DMS79 (cell line): ENCODE data around the gene MCC.

Experiments used
- DNase-seq: peaks from one replicate; lab custom pipeline; 2025; lab: John Stamatoyannopoulos, UW

Gene MCC

DNA sequence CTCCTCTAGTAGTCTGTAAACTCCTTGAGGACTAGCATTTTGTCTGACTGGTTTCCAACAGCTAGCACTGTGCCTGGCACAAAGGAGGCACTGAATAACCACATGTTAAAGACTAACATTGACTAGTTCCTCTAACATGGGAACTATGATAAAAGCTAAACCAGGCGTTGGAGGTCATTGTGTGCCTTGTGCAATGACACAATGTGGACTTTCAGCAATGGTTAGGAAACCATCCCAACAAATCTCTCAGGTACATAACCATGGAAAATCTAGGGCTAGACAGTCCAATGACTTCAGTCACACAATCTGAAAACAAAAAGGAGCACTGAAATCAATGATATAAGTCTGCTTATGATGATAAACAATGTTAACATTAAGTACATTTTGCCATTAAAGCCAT lies 311.0 kb downstream of the MCC start:
- DNase-seq: no peak

DNA sequence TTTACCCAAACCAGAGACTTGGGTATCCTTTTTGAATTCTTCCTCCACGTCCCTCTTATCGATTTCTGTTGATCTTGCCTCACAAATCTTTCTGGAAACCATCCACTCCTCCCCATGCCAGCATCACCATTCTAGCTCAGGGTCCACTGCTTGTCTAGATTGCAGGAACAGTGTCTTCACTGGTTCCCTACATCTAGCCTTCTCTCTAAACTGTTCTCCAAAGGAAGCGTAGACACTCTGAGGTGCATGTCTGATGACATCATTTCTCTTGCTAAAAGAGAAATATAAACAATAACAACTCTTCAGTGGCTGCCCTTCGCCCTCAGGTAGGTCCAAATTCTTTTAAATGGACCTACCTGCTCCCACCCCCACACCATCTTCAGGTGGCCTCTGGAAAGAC lies 311.5 kb downstream of the MCC start:
- DNase-seq: no peak

DNA sequence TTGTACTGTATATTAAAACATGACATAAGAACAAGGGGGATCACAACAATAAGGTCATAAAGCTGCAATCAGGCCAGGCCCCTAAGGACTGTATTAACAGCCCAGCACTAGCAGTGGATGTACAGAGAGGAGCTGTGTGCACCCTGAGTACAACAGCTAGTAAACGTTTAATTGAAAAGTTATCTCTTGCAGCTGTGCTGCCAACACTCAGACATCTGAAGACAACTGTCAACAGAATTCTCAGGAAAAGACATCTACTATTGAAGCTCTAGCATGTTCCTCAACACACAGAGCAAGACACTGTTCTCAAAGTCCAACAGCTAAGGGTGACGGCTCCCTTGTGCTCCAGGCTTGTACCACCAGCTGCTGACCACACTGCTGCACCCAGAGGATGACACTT lies 312.1 kb downstream of the MCC start:
- DNase-seq: no peak

DNA sequence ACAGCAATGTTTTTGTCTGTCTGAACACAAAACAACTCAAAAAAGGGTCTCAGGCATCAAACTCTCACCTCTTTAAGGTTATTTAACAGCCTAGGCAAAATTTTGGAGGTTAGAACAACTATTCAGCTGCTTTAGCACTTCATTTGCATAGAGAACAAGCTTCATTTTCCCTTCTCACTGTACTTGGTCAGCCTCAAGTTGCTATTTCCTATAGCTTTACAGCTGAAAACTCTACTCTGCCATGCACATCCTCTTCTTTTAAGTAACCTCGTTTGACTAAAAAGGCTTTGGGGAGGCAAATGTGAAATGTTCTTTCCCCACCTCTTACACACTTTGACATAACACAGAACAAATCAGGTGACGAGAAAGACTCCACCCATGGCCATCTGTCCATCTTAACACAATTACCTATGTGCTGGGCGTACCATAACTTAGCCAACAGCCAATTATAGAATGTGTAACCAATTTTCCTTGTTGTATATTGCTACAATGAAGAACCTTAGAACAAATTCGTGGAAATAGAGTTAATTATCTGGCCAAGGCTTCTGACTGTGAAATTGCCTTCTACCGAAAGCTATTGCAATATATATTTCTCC lies 315.9 kb downstream of the MCC start:
- no peak for DNase-seq

DNA sequence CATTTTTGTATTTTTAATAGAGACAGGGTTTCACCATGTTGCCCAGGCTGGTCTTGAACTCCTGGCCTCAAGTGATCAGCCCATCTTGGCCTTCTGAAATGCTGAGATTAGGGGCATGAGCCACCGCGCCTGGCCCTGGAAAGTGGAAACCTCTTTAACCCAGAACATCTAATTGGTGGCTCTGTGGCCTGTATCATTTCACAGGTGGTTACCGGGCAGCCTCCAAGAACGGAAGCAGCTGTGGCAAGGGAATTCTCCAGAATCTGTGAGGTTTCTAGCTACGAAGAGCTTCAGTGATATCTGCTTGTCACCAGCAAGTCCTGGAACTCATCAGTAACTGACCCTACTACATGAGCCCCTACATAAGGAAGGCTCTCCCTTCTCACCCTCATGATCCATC lies 316.7 kb downstream of the MCC start:
- no peak for DNase-seq

DNA sequence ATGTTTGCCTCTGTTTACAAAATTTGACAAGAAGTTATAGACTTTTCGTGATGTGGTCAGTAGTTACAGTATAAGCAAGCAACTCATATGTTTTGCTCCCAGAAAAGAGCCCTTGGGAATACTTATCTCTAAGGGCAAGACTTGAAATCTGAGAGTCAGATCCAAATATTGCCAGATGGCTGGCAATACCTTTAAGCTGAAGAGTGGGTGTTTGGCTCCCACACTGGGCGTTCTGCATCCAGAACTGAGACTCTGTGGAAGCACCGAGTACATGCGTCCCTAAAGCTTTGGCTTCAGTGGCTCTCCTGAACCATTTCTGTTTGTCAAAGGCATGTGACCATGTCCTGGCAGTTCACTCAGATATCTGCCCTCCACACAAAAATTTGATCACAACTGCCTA lies 317.5 kb downstream of the MCC start:
- DNase-seq: no peak

DNA sequence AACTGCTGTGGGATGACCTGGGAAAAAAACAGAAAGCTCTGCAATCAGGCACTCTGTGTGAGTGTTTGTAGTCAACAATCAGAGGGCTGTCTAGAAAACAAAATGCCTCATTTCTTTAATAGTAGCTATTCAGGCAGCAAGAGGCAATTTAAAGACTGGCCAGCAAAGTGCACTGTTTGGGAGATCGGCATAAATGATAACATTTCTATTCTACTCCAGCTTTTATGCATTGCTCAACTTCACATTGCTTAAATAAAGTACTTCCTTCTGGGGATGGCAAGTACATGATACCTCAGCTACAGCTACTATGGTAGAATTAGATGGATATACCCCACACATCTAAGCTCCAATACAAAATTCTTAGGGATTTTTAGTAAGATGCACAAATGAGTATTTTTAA lies 318.5 kb downstream of the MCC start:
- DNase-seq: no peak

DNA sequence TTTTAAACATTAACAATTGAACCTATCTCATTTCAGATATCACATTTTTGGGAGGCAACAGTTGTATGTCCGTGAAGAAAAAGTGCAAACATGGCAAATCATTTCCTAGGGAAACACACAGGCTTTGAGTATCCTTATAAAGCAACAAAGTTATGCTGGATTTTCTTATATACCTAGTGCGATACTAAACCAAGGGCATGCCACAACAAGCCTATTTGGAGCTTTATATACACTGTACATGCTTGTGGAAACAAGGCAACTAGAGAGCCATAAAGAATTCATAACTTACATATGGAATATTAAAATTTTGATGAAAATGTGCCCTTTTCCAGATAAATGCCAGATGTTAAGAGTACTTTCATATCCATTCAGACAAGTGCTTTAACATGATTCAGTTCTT lies 320.3 kb downstream of the MCC start:
- DNase-seq: no peak

DNA sequence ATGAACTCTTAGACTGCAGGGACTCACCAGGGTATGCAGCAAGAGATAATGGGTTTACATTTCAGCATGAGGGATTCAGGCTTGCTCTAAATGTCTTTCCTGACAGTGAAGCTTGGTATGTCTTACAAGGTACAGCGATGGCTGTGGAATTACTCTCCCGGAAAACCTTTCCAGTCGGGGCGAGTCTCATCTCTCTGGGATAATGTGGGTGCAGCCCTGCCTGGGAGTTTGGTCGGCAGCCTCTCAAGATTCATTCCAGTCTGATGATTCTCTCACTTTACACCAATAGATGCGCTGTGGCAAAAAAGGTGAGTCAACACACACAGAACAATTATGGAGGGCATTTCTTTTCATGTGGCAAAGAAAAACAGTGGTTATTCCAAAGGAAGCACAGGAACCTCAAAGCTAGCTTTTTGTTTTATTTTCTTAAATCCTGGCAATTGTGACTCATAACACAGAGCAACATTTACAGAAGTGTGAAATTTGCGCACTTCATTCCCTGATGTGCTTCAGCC lies 321.3 kb downstream of the MCC start:
- DNase-seq: no peak

DNA sequence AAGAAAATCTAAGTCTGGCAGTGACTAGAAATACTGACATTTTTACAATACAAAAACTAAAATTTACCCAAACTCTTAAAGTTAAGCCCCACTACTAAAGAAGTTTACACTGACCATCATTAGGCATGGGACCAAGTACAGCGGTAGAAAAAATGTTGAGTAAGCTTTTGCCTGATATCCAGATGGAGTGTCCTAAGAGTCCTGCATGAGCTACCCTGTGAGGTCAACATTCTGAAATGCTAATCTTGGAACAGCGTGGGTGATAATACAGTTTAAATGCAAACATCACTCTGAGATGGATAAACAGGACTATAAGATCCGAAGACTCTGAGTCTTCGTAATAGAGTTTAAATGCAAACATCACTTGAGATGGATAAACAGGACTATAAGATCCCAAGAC lies 322.0 kb downstream of the MCC start:
- DNase-seq: no peak

DNA sequence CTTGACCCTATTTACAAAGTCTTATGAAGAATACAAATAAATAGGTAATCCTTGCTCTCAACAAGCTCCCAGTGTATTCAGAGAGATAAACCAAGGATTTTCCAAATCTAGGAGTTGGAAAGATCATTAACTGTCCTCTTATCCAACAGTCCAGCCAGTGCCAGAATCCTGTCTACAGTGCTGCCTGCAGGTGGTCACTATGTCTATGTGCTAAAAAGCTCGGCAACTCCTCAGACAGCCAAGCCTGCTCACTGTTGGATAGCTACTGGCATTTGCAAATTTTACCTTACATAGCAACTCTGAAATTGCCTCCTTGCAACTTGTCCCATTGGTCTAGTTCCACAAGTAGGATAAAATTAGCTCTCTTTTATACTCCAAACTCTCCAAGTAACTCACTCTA lies 324.2 kb downstream of the MCC start:
- DNase-seq: no peak

DNA sequence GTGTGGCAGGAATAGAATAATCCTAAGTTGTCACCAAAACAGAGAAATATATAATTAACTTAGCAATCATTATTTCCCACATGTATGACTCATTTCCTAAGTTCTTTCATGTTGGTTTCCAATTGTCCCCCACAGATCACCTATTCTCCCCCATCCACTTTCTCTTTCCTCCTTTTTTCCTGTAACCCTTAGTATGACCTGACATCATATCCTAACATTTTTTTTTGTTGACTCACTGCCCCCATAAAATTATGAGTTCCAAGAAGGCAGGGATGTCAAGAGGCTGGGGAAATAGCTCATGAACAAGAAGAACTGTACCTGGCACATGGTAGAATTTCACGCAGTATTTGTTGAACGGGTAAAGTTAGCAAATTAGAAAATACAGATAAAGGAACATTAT lies 324.9 kb downstream of the MCC start:
- no peak for DNase-seq

DNA sequence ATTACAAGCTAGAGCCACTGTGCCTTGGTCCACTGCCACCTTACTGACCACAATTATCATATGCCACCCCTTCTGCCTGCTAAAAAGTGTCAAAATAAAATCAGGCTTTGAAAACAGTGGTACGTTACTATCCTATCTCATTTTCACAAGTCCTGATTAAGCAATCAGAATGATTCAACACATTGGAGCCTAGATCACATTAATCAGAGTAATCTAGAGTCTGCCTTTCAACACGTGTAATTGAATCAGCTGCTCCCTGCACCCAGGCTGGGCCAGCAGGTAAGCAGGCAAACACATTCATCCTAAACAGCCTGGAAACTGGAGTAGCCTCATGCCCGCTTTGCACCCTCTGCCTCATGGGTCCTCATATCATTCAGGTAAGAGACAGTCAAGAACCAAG lies 325.5 kb downstream of the MCC start:
- no peak for DNase-seq

DNA sequence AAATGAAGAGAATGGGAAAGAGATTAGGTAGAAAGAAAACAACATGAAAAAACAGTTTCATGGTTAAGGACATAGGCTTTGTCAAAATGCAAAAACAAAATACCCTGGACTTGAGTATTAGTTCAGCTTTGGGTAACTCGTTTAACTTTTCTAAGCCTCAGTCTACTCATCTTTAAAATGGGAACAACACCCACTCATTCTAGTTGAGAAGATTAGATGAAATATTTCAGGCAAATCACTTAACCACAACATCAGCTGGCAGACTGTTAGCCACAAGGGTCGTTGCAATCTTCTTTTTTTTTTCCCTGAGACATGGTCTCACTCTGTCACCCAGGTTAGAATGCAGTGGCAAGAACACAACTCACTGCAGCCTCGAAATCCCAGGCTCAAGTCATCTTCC lies 326.0 kb downstream of the MCC start:
- DNase-seq: no peak

DNA sequence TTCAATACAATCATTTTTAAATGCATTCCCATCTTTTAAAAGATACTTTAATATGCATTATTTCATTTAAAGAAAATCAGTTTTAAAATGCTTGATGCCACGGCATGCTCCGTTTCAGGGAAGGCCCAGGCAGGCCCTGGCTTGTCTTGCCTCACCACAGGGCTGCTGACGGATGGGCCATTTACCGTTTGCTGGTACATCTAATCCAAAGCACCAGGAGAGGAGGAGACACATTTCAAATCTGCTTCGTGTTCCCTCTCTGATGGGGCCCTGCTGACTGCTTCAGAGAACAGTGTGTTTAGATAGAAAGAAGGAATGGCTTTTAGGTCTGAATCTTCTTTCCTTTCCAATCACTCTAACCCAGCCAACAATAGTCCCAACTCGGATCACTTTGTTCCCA lies 326.4 kb downstream of the MCC start:
- DNase-seq: no peak

DNA sequence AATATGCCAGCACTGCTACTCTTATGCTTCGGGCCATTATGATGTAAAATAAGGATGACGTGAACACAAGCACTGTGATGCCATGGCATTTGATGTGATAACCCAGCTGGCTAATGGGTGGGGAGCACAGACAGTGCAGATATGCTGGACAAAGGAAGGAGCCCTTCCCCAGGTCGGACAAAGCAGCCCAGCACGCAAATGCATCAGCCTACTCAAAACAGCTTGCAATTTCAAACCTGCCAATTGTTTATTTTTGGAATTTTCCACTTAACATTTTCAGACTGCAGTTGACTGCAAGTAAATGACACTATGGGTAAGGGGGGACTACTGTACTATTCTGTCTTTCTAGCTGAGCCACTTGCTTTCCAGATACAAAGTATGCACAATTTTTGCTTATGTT lies 330.4 kb downstream of the MCC start:
- no peak for DNase-seq

DNA sequence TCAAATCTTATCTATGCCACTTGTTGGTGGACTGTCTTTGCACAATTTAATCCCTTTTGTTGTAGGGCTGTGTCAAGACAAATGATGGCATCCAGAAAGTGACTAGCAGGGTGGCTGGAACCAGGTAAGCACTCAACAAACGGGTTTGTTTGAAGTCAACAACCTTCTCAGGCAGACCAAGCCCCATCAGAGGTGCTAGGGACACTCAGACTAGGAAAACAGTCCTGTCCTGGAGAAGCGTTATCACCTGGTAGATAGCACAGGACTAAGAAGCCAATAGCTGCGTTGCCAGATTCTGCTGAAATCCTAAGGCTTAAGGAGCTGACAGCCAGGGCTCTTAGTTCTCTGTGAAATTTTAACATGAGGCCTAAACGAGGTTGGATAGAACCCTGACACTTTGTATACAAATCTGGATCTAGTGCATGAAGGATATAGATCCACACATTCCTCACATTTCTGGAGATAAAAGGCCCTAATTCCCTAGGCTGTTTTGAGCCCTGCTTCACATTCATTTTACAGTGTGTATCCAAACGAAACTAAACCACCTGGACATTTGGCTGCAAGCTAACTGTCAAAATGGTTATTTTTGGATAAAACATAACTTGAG lies 331.9 kb downstream of the MCC start:
- DNase-seq: no peak

DNA sequence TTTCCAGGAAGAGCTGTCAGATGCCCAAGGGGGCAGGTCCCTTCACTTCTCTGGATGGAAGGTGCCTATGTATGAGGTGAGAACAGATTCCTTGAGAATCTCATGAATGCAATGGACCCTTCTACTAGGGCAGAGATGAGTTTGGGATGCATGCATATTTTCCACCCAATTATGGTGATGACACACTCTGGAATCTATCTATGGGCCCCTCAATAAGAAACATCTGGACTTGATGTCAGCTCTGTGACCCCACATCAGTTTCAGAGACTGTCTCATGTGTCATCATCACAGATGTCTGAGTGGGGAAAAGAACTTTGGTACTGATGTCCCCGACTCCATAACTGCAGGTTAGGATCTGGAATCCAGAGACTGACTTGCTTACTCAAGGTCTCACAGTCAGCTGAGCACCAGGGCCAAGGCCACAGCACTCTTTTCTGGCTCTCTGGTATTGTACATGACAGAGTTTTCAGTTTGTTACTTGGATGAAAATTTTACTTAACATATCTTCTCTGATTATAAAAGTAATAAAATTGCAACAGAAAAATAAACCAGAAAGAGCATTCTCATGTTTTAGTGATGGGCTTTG lies 334.6 kb downstream of the MCC start:
- no peak for DNase-seq

DNA sequence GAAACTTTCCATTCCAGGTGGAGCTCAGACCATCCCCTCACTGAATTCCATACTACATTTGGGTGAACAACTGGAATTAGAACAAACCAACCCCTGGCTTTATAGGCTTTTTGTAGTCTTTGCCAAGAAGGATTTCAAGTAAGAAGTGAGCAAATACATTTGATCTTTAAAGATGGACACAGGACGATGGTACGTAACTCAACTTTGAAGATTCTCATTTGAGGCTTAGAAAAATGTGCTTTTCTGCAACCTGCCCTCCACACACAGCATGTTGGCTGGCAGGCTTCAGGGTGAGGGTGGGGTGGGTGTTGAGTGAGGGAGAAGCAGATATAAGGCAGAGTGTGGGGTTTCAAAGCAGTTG lies 335.9 kb downstream of the MCC start:
- no peak for DNase-seq

DNA sequence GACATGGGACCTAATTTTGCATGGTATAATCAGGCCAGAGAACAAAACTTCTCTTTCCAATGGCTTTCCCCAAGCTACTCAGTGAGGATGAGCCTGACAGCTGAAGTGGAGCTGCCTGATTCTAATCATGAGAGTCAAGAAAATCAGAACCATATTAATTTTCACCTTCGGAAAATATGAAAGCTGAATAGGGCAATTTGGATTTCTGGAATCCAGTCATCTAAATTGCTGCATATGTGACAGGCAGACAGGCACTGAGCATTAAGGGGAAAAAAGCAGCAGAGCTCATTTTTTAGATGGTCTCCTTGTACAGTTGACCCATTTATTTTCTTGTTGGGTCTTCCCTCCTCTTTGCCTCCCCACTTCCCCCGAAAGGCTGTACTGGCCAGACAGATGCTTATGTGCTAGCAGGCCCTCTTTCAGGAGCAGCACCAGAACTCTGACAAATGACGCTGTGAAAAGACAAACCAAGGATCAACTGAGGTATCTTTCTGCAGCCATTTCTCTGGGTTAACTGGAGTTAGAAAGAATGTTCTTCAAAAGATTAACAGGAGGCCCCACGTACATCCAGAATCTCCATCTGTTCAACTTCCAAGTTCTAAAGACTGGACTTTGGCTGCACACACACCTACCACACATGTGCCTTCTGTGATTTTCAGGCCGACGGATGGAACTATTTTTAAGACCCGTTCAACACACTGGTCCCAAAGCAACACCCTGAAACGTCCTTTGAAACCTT lies 336.4 kb downstream of the MCC start:
- no peak for DNase-seq

DNA sequence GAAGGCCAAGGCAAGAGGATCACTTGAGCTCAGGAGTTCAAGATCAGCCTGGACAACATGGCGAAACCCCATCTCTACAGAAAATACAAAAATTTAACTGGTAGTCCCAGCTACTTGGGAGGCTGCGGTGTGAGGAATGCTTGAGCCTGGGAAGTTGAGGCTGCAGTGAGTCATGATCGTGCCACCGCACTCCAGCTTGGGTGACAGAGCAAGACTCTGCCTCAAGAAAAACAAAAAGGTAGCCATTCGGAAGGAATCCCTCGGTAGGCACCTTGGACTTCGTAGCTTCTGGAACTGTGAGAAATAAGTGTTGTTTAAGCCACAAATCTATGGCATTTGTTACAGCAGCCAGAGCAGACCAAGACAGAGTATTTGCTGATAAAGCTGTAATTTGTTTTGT lies 337.4 kb downstream of the MCC start:
- DNase-seq: no peak

DNA sequence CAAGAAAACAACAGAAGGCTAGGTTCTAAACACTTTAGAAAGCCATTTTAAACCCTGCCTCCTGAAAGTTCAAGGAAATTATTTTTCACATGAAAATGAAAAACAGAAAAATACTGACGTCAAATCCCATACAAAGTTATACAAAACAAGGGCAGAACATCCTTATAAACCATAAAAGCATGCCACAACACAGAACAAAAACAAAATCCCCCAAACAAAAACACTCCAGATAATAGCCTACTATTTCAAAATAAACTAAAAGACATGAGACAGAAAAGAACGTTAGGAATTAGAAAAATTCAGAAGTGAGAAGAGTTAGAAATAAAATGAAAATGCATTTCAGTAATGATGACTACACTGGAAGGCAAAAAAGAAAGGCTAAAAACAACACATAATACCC lies 338.0 kb downstream of the MCC start:
- DNase-seq: no peak

DNA sequence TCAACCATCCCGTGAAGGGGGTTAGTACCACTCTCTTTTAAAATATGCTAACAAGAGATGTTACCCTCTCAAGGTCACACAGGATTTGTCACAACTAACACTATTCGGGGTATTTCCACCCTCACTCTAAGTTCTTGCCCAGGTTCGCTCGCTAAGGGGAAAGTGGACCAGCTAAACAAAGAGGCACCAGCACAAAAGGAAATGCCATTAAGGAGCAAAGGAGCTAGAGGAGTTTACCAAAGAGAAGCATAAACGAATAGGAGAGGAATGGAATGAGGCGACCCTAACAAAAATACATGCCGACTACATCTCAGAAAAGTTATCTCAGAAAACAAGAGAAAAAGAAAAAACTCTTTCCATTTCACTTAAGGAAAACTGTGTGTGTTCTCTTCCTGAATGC lies 340.7 kb downstream of the MCC start:
- no peak for DNase-seq
